GF-D8 (cell line): ENCODE measurements around the gene KLHL1.

Experiments
- DNase-seq: peaks from one replicate; lab custom pipeline; 2025; lab: John Stamatoyannopoulos, UW

Gene KLHL1

GRCh38 chr13:70016116-70016515, 92.1 kb downstream of the KLHL1 start:
- no peak for DNase-seq

- no peak for DNase-seq
Measured at GRCh38 chr13:70014337-70014736, 93.9 kb downstream of the KLHL1 start.

GRCh38 chr13:69999875-70000274, 108.4 kb downstream of the KLHL1 start:
- no peak for DNase-seq

- DNase-seq = no peak
Measured at GRCh38 chr13:69997061-69997460, 111.2 kb downstream of the KLHL1 start.

- no peak for DNase-seq
Measured at GRCh38 chr13:69980799-69981198, 127.5 kb downstream of the KLHL1 start.

GRCh38 chr13:69975496-69975895, 132.8 kb downstream of the KLHL1 start:
- no peak for DNase-seq

- no peak for DNase-seq
Measured at GRCh38 chr13:69970520-69970919, 137.7 kb downstream of the KLHL1 start.

- DNase-seq = no peak
Measured at GRCh38 chr13:69959046-69959445, 149.2 kb downstream of the KLHL1 start.

- no peak for DNase-seq
Measured at GRCh38 chr13:69956839-69957238, 151.4 kb downstream of the KLHL1 start.

GRCh38 chr13:69956349-69956748, 151.9 kb downstream of the KLHL1 start:
- DNase-seq = no peak

- no peak for DNase-seq
Measured at GRCh38 chr13:69955271-69955670, 153.0 kb downstream of the KLHL1 start.

- no peak for DNase-seq
Measured at GRCh38 chr13:69951412-69951811, 156.8 kb downstream of the KLHL1 start.

GRCh38 chr13:69950160-69950559, 158.1 kb downstream of the KLHL1 start:
- no peak for DNase-seq

GRCh38 chr13:69948016-69948415, 160.2 kb downstream of the KLHL1 start:
- no peak for DNase-seq

GRCh38 chr13:69947582-69947981, 160.7 kb downstream of the KLHL1 start:
- DNase-seq = no peak

- no peak for DNase-seq
Measured at GRCh38 chr13:69946511-69946910, 161.7 kb downstream of the KLHL1 start.

GRCh38 chr13:69935043-69935442, 173.2 kb downstream of the KLHL1 start:
- no peak for DNase-seq

GRCh38 chr13:69928262-69928661, 180.0 kb downstream of the KLHL1 start:
- DNase-seq = no peak

- no peak for DNase-seq
Measured at GRCh38 chr13:69921156-69921555, 187.1 kb downstream of the KLHL1 start.

GRCh38 chr13:69912630-69913029, 195.6 kb downstream of the KLHL1 start:
- DNase-seq = no peak

- DNase-seq = no peak
Measured at GRCh38 chr13:69910800-69911199, 197.5 kb downstream of the KLHL1 start.

GRCh38 chr13:69904784-69905183, 203.5 kb downstream of the KLHL1 start:
- DNase-seq = no peak

- DNase-seq = no peak
Measured at GRCh38 chr13:69903081-69903480, 205.2 kb downstream of the KLHL1 start.

GRCh38 chr13:69882451-69882850, 225.8 kb downstream of the KLHL1 start:
- DNase-seq = no peak

- no peak for DNase-seq
Measured at GRCh38 chr13:69879936-69880335, 228.3 kb downstream of the KLHL1 start.
